ENCODE results near the gene OLFML3.
A peak's percentile ranks its signal among the peaks of the same experiment; 100 is the strongest.

- peak; percentile 10 to 26 for TF ChIP-seq CTCF (IDR thresholded peaks at IDR 0.05; ENCODE audit: extremely low read depth in 1 of 2, insufficient read depth in 1 of 2, low read depth in 1 of 2, low read length in 2 of 2)
- no peak for TF ChIP-seq EZH2 (IDR thresholded peaks at IDR 0.05; ENCODE audit: borderline replicate concordance, low read depth, low read length, severe bottlenecking)
- no peak for TF ChIP-seq POLR2A (IDR thresholded peaks at IDR 0.05; ENCODE audit: low read depth, low read length)
- no peak for TF ChIP-seq POLR2AphosphoS5 (IDR thresholded peaks at IDR 0.05; ENCODE audit: insufficient read depth, low read depth, low read length)
- no peak for TF ChIP-seq MAX (IDR thresholded peaks at IDR 0.05; ENCODE audit: insufficient read depth, insufficient read length)
- TF ChIP-seq JUN (IDR thresholded peaks at IDR 0.05; ENCODE audit: borderline replicate concordance, insufficient read depth, insufficient read length, low read depth) = no peak
Observed at GRCh38 chr1:113949007-113949406, 30.3 kb upstream of the OLFML3 start.
